Uterus (tissue), 4 donors: Measurements from ENCODE around the gene PLEKHM2. TPM values are rescaled to one million over a fixed set of nuclear protein-coding genes. Genes with fewer than 3 reads are reported as not detected.
A peak's percentile ranks its signal among the peaks of the same experiment; 100 is the strongest.

ENCODE experiments used
- DNase-seq, 2 donors: peaks; one replicate each; pipeline ENCODE4 v3.0.0-alpha.2; 2019 to 2020
- H3K27ac ChIP-seq, 2 donors: fragments of 200-600 bp; sonication (generic); 1 replicate in 1 of 2; 2 replicates in 1 of 2; pipeline ENCODE4 v1.5.1; 2016 to 2018
- H3K27me3 ChIP-seq, 2 donors: fragments of 200-600 bp; sonication (generic); one replicate each; pipeline ENCODE4 v1.5.1; 2018 to 2019; ENCODE audit warnings: control low read depth in 1 of 2
- H3K36me3 ChIP-seq, 2 donors: fragments of 200-600 bp; sonication (generic); one replicate each; pipeline ENCODE4 v1.5.1; 2019; ENCODE audit warnings: control low read depth in 1 of 2
- H3K4me1 ChIP-seq, 2 donors: fragments of 200-600 bp; sonication (generic); one replicate each; pipeline ENCODE4 v1.5.1; 2018 to 2019; ENCODE audit warnings: control low read depth in 1 of 2
- H3K4me3 ChIP-seq, 2 donors: fragments of 200-600 bp; sonication (generic); 1 replicate in 1 of 2; 2 replicates in 1 of 2; pipeline ENCODE4 v1.5.1; 2018 to 2019; ENCODE audit warnings: mild to moderate bottlenecking in 1 of 2
- H3K9me3 ChIP-seq, 2 donors: fragments of 200-600 bp; sonication (generic); one replicate each; pipeline ENCODE4 v1.5.1; 2019; ENCODE audit warnings: control low read depth in 1 of 2
- CTCF ChIP-seq, 4 experiments: fragments of 200-600 bp in 2 of 4; fragments of 450-650 bp in 2 of 4; sonication (generic) in 2 of 4; IDR thresholded peaks; one replicate each; pipeline ENCODE4 v1.5.1; 2016 to 2019; ENCODE audit warnings: antibody characterized with exemption in 4 of 4, mild to moderate bottlenecking in 2 of 4, moderate library complexity in 1 of 4
- POLR2A ChIP-seq, 2 donors: fragments of 450-650 bp; IDR thresholded peaks; one replicate each; pipeline ENCODE4 v1.6.1; 2016; ENCODE audit warnings: antibody characterized with exemption in 2 of 2, mild to moderate bottlenecking in 1 of 2, moderate library complexity in 1 of 2
- intact Hi-C: fragments of 100-400 bp; cut with DNase I; formaldehyde crosslinking; loops from one replicate; pipeline ENCODE4 v1.15.1; 2023; ENCODE audit warnings: low total_unique reads
- total RNA-seq, 4 donors: library from RNA; depleted of rRNA in 3 of 4; stranded (reverse); fragments of >200 nt in 3 of 4; gene quantifications; one replicate each; pipeline versions ENCODE4 v1.1.0 to v1.2.4, GENCODE V29; 2014 to 2023
- donor health status: DM: yes; HTN: yes; CAD: no.

Gene PLEKHM2
- total RNA-seq, 4 donors from 2014 or later, result 21.3 to 70.2 (median 30.7) TPM

GRCh38 chr1:15742339-15742801, 58.2 kb downstream of the PLEKHM2 start, which contains the start of gene TMEM82:
Gene TMEM82 (plus strand): TSS chr1:15742499. CDS start chr1:15742560, 61 bp downstream.
- Histone ChIP-seq H3K4me3 (no peak within 1 kb of the TSS), H3K27ac (no peak within 1 kb of the TSS), H3K4me1 (no peaks in the 10 kb centered on the region), H3K27me3 (no peaks in the 10 kb centered on the region), H3K36me3 (no peaks in the 10 kb centered on the region), H3K9me3 (no peaks in the 10 kb centered on the region)
- TF ChIP-seq POLR2A (IDR thresholded peaks at IDR 0.05) (no peak), CTCF (IDR thresholded peaks at IDR 0.05) (no peak)
- intact Hi-C loops, result loop anchor here (10.0 kb wide), 1 partner anchor 148 kb away; no protein-coding TSS in a partner anchor
- DNase-seq, result peak in 1 of 2 donors; percentile 18

GRCh38 chr1:15744122-15744679, 60.1 kb downstream of the PLEKHM2 start:
- TF ChIP-seq POLR2A (IDR thresholded peaks at IDR 0.05) (no peak), CTCF (IDR thresholded peaks at IDR 0.05) (no peak)
- Histone ChIP-seq H3K27me3 (no peaks in the 10 kb centered on the region), H3K9me3 (no peaks in the 10 kb centered on the region), H3K36me3 (no peaks in the 10 kb centered on the region), H3K4me1 (peaks cover 4 to 6% of the 10 kb centered on the region in 2 donors), H3K4me3 (no peak overlapping the region), H3K27ac (no peak overlapping the region)
- intact Hi-C loops, result loop anchor here (10.0 kb wide), 1 partner anchor 149 kb away; no protein-coding TSS in a partner anchor
- DNase-seq, result peak in 1 of 2 donors; percentile 13

GRCh38 chr1:15747378-15747777, 63.3 kb downstream of the PLEKHM2 start:
- DNase-seq, result peak in 1 of 2 donors; percentile 12
- Histone ChIP-seq H3K27ac (no peak overlapping the region), H3K4me1 (peaks cover 9 to 16% of the 10 kb centered on the region in 2 donors), H3K36me3 (no peaks in the 10 kb centered on the region), H3K9me3 (no peaks in the 10 kb centered on the region), H3K27me3 (no peaks in the 10 kb centered on the region), H3K4me3 (no peak overlapping the region)
- TF ChIP-seq CTCF (IDR thresholded peaks at IDR 0.05) (no peak), POLR2A (IDR thresholded peaks at IDR 0.05) (no peak)
- intact Hi-C loops, result loop anchor here (10.0 kb wide), 1 partner anchor 153 kb away; no protein-coding TSS in a partner anchor

GRCh38 chr1:15748264-15748663, 64.1 kb downstream of the PLEKHM2 start:
- peaks cover 9 to 16% of the 10 kb centered on the region in 2 donors for H3K4me1 ChIP-seq
- H3K36me3 ChIP-seq, result no peaks in the 10 kb centered on the region
- no peak overlapping the region for H3K4me3 ChIP-seq
- no peaks in the 10 kb centered on the region for H3K27me3 ChIP-seq
- no peak overlapping the region for H3K27ac ChIP-seq
- DNase-seq, result no peak
- no peaks in the 10 kb centered on the region for H3K9me3 ChIP-seq
- TF ChIP-seq POLR2A (IDR thresholded peaks at IDR 0.05) (no peak), CTCF (IDR thresholded peaks at IDR 0.05) (no peak)
- intact Hi-C loops, result loop anchor here (10.0 kb wide), 1 partner anchor 153 kb away; no protein-coding TSS in a partner anchor

DNA sequence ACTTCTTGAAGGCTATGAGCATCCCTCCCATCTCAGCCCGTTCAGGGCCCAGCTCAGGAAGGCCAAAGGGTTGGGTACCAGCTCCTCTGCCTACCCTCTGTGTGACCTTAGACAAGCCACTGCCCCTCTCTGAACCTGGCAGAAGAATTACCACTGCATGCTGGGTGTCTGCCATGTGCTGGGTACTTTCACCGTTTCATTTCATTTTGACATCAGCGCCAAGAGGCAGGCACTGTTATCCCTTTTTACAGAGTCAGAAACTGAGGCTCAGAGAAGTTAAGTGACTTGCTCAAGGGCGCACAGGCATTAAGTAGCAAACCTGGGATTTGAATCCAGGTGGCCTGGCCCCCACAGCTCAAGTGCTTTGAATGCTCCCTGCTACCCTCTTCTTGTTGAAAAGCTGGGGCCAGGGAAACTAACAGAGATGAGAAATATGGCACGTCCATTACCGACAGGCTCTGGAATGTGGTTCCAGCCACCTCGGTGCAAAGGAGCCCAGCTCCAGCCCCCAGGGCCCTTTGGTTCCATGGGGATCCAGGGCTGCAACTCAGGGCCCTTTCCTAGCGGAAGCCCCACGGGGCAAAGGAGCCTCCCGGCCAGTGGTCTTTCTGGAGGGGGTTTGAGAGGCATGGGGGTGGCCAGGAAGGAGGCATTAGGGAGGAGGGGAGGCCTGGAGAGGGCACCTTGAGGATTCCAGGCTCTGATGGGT, 64.7 kb downstream of the PLEKHM2 start:
- Histone ChIP-seq H3K4me3 (no peak overlapping the region), H3K36me3 (no peaks in the 10 kb centered on the region), H3K27ac (peak overlapping the region; percentile 45 to 61), H3K9me3 (no peaks in the 10 kb centered on the region), H3K4me1 (peaks cover 9 to 16% of the 10 kb centered on the region in 2 donors), H3K27me3 (no peaks in the 10 kb centered on the region)
- TF ChIP-seq POLR2A (IDR thresholded peaks at IDR 0.05), result no peak
- TF ChIP-seq CTCF (IDR thresholded peaks at IDR 0.05), result no peak
- intact Hi-C loops, result loop anchor here (10.0 kb wide), 1 partner anchor 154 kb away; no protein-coding TSS in a partner anchor
- peak in 1 of 2 donors; percentile 12 for DNase-seq
